Trophoblast cell (in vitro differentiated cells and primary cell): ENCODE data around the gene OR2V1.

ENCODE experiments used
- DNase-seq, 2 donors: peaks; one replicate each; pipeline ENCODE4 v3.0.0-alpha.2; 2016
- H2AFZ ChIP-seq: 2 replicates; pipeline ENCODE4 v1.6.1; 2013; ENCODE audit warnings: low read length, moderate library complexity, mild to moderate bottlenecking; ENCODE audit not compliant: insufficient read depth, poor library complexity
- H2AK5ac ChIP-seq: 2 replicates; pipeline ENCODE4 v1.6.1; 2013; ENCODE audit warnings: mild to moderate bottlenecking, low read length
- H2BK120ac ChIP-seq: 2 replicates; pipeline ENCODE4 v1.6.1; 2013; ENCODE audit warnings: low read length, mild to moderate bottlenecking, moderate library complexity; ENCODE audit not compliant: insufficient read depth, poor library complexity
- H2BK12ac ChIP-seq: 2 replicates; pipeline ENCODE4 v1.6.1; 2013; ENCODE audit warnings: mild to moderate bottlenecking, low read length, moderate library complexity
- H2BK5ac ChIP-seq: 2 replicates; pipeline ENCODE4 v1.6.1; 2013; ENCODE audit warnings: low read length, low read depth, moderate library complexity, mild to moderate bottlenecking; ENCODE audit not compliant: poor library complexity
- H3K14ac ChIP-seq: 2 replicates; pipeline ENCODE4 v1.6.1; 2013; ENCODE audit warnings: mild to moderate bottlenecking, low read length
- H3K18ac ChIP-seq: 2 replicates; pipeline ENCODE4 v1.6.1; 2013; ENCODE audit warnings: mild to moderate bottlenecking, low read length
- H3K23ac ChIP-seq: 2 replicates; pipeline ENCODE4 v1.6.1; 2013; ENCODE audit warnings: low read length
- H3K27ac ChIP-seq: 2 replicates; pipeline ENCODE4 v1.5.1; 2013; ENCODE audit warnings: low read depth, mild to moderate bottlenecking, inconsistent platforms, low read length, moderate library complexity
- H3K27me3 ChIP-seq: 2 replicates; pipeline ENCODE4 v1.6.1; 2013; ENCODE audit warnings: inconsistent platforms, mild to moderate bottlenecking, low read length, moderate library complexity; ENCODE audit not compliant: insufficient read depth
- H3K36me3 ChIP-seq, 2 experiments: 1 replicate in 1 of 2; 2 replicates in 1 of 2; pipeline ENCODE4 v1.6.1; 2013; ENCODE audit warnings: low read length in 2 of 2, mild to moderate bottlenecking in 2 of 2, moderate library complexity in 1 of 2; ENCODE audit not compliant: insufficient read depth in 2 of 2, control insufficient read depth in 1 of 2
- H3K4ac ChIP-seq: 2 replicates; pipeline ENCODE4 v1.6.1; 2013; ENCODE audit warnings: low read depth, mild to moderate bottlenecking, low read length, moderate library complexity
- H3K4me1 ChIP-seq, 2 experiments: 1 replicate in 1 of 2; 2 replicates in 1 of 2; pipeline ENCODE4 v1.6.1; 2013; ENCODE audit warnings: low read length in 2 of 2, mild to moderate bottlenecking in 2 of 2, moderate library complexity in 1 of 2; ENCODE audit not compliant: insufficient read depth in 2 of 2, control insufficient read depth in 1 of 2
- H3K4me2 ChIP-seq: 2 replicates; pipeline ENCODE4 v1.6.1; 2013; ENCODE audit warnings: inconsistent platforms, mild to moderate bottlenecking, low read length, moderate library complexity
- H3K4me3 ChIP-seq: 2 replicates; pipeline ENCODE4 v1.5.1; 2013; ENCODE audit warnings: mild to moderate bottlenecking, low read depth, low read length, inconsistent platforms
- H3K79me1 ChIP-seq: one replicate; pipeline ENCODE4 v1.6.1; 2013; ENCODE audit warnings: low read length
- H3K79me2 ChIP-seq: 2 replicates; pipeline ENCODE4 v1.6.1; 2013; ENCODE audit warnings: low read length, mild to moderate bottlenecking; ENCODE audit not compliant: control insufficient read depth, insufficient read depth, poor library complexity
- H3K9ac ChIP-seq: 2 replicates; pipeline ENCODE4 v1.6.1; 2013; ENCODE audit warnings: mild to moderate bottlenecking, low read length
- H3K9me3 ChIP-seq: 2 replicates; pipeline ENCODE4 v1.6.1; 2013; ENCODE audit warnings: low read depth, mild to moderate bottlenecking, control low read depth, inconsistent platforms, low read length; ENCODE audit not compliant: insufficient read depth
- H4K12ac ChIP-seq: 2 replicates; pipeline ENCODE4 v1.6.1; 2013; ENCODE audit warnings: low read depth, mild to moderate bottlenecking, low read length, moderate library complexity
- H4K8ac ChIP-seq: 2 replicates; pipeline ENCODE4 v1.6.1; 2013; ENCODE audit warnings: low read depth, mild to moderate bottlenecking, low read length, moderate library complexity
- H4K91ac ChIP-seq: one replicate; pipeline ENCODE4 v1.6.1; 2013; ENCODE audit warnings: low read depth, mild to moderate bottlenecking, low read length, moderate library complexity
- WGBS: extraction: QIAGEN DNeasy Blood & Tissue Kit; methylation state at CpG from one replicate; pipeline ENCODE4 v1.1.7; 2013; ENCODE audit warnings: missing lambda C conversion rate; ENCODE audit not compliant: insufficient read length, insufficient coverage; ENCODE audit errors: extremely low coverage; 5-methylcytosine and 5-hydroxymethylcytosine counted together

Gene OR2V1

DNA sequence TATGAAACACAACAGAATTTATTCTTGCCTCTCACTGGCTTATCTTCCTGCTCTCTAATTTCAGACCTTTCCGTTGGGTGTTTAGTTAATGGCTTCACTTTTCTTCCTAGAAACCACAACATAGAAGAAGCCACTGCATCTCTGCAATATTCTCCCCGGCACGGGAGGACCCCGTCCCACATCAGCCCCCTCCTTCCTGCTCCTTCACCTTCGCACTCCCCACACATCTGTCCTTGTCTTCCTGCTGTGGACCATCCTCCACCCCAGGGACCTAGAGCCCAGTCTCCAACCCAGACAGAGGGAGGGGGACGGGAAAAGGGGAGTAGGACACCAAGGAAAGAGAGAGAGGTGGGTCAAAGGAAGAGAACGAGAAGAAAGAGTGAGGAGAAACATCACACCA, 1.4 kb downstream of the OR2V1 start:
- Histone ChIP-seq H3K36me3 (no peaks in the 10 kb centered on the region), H4K91ac (no peak overlapping the region), H3K4me2 (no peak overlapping the region), H3K4me1 (no peaks in the 10 kb centered on the region), H3K23ac (no peak overlapping the region), H4K8ac (no peak overlapping the region), H3K79me1 (no peaks in the 10 kb centered on the region), H3K27ac (no peak overlapping the region), H2AK5ac (no peak overlapping the region), H3K9ac (no peak overlapping the region), H3K4me3 (no peak overlapping the region), H2AFZ (no peak overlapping the region), H3K9me3 (peaks cover 4% of the 10 kb centered on the region), H4K12ac (no peak overlapping the region), H3K18ac (no peak overlapping the region), H3K14ac (no peak overlapping the region), H3K4ac (no peak overlapping the region), H3K79me2 (no peaks in the 10 kb centered on the region), H2BK5ac (no peak overlapping the region), H2BK12ac (no peak overlapping the region), H3K27me3 (no peaks in the 10 kb centered on the region), H2BK120ac (no peak overlapping the region)
- no CpG with 5 or more reads among the region's 7 CpGs for WGBS
- DNase-seq = no peak

DNA sequence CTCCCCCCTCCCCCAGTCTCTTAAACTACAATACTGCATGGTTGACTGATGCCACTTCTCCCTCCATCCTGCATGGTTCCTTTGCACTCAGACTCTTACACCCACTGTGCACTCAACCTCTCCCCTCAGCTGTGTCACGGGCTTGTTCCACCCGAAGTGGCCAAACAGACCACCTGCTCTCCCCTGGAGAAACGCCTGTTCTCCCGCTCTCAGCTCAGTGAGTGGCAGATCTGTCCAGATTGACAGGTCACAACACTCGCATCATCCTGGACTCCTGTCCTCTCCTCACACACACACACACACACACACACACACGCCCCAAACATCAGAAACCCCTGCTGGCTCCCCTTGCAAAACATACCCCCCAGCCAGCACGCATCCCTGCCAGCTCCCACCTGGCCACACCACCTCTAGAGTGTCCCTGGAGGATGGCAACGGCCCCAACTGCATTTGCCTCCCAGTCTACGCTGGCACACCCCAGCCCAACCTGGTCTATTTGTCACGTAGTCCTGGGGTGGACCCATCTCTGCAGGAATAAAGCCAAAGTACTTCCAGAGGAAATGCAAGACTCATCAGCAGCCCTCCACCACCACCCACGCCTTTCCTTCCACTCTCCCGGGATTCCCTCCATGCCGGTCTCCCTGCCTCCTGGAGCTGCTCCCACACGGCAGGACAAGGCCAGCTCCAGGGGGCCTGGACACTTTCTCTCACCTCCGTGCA, 2.9 kb downstream of the OR2V1 start:
- H3K9me3 ChIP-seq = peaks cover 2% of the 10 kb centered on the region
- no CpG with 5 or more reads among the region's 15 CpGs for WGBS

GRCh38 chr5:181127456-181127855, 3.5 kb downstream of the OR2V1 start:
- Histone ChIP-seq H2BK5ac (no peak overlapping the region), H2BK12ac (no peak overlapping the region), H3K9ac (no peak overlapping the region), H3K79me2 (no peaks in the 10 kb centered on the region), H2AK5ac (no peak overlapping the region), H3K27me3 (peaks cover 2% of the 10 kb centered on the region), H3K4ac (no peak overlapping the region), H3K9me3 (peaks cover 2% of the 10 kb centered on the region), H3K27ac (no peak overlapping the region), H3K23ac (no peak overlapping the region), H3K14ac (no peak overlapping the region), H4K8ac (no peak overlapping the region), H4K91ac (no peak overlapping the region), H4K12ac (no peak overlapping the region), H3K4me2 (no peak overlapping the region), H3K36me3 (no peaks in the 10 kb centered on the region), H3K4me3 (no peak overlapping the region), H3K18ac (no peak overlapping the region), H2AFZ (no peak overlapping the region), H2BK120ac (no peak overlapping the region), H3K4me1 (no peaks in the 10 kb centered on the region), H3K79me1 (no peaks in the 10 kb centered on the region)
- DNase-seq = no peak
- no CpG with 5 or more reads among the region's 10 CpGs for WGBS

More for the DNA sequence above, 2.9 kb downstream of the OR2V1 start:
- Histone ChIP-seq H3K18ac (no peak overlapping the region), H3K27ac (no peak overlapping the region), H3K4me3 (no peak overlapping the region), H3K14ac (no peak overlapping the region), H3K79me2 (no peaks in the 10 kb centered on the region), H2BK120ac (no peak overlapping the region), H3K36me3 (no peaks in the 10 kb centered on the region), H3K4ac (no peak overlapping the region), H3K27me3 (peaks cover 2% of the 10 kb centered on the region), H2BK5ac (no peak overlapping the region), H3K23ac (no peak overlapping the region), H3K9ac (no peak overlapping the region), H4K12ac (no peak overlapping the region), H2AK5ac (no peak overlapping the region), H3K79me1 (no peaks in the 10 kb centered on the region), H2AFZ (no peak overlapping the region), H3K4me2 (no peak overlapping the region), H4K91ac (no peak overlapping the region), H2BK12ac (no peak overlapping the region), H3K4me1 (no peaks in the 10 kb centered on the region), H4K8ac (no peak overlapping the region)
- DNase-seq = no peak

DNA sequence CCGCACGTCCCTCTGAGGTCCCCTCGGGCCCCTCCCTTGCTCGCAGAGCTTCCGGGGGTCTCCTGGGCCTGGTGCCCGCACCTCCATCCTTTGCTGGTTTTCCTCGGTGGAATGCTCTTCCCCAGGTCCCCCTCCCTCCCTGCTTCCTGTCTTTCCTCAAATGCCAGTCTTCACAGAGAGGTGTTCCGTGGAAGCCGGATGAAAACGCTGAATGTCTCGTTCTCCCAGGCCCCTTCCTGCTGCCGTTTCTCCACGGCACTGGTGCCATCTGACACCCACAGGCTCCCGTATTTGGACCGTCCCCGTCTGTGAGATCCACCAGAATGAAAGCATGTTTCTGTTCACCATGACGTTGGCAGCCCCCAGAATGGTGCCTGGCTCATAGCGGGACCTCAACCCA, 4.1 kb downstream of the OR2V1 start:
- no peaks in the 10 kb centered on the region for H3K79me1 ChIP-seq
- H3K18ac ChIP-seq = no peak overlapping the region
- H3K23ac ChIP-seq = no peak overlapping the region
- no peak overlapping the region for H2BK5ac ChIP-seq
- H4K91ac ChIP-seq = no peak overlapping the region
- no peak overlapping the region for H4K8ac ChIP-seq
- no peak overlapping the region for H3K4me2 ChIP-seq
- no peak overlapping the region for H3K4ac ChIP-seq
- no peak overlapping the region for H3K14ac ChIP-seq
- H3K4me3 ChIP-seq = no peak overlapping the region
- no peak overlapping the region for H2BK120ac ChIP-seq
- no peaks in the 10 kb centered on the region for H3K36me3 ChIP-seq
- no peaks in the 10 kb centered on the region for H3K4me1 ChIP-seq
- DNase-seq = no peak
- no peak overlapping the region for H2BK12ac ChIP-seq
- no peak overlapping the region for H3K9ac ChIP-seq
- H3K27me3 ChIP-seq = peaks cover 2% of the 10 kb centered on the region
- H2AFZ ChIP-seq = no peak overlapping the region
- no CpG with 5 or more reads among the region's 18 CpGs for WGBS
- peaks cover 2% of the 10 kb centered on the region for H3K9me3 ChIP-seq
- H3K79me2 ChIP-seq = no peaks in the 10 kb centered on the region
- H2AK5ac ChIP-seq = no peak overlapping the region
- H4K12ac ChIP-seq = no peak overlapping the region
- H3K27ac ChIP-seq = no peak overlapping the region
